A673 (cell line): ENCODE data around the gene ZNF362.

Experiments
- CTCF ChIP-seq: fragments of 300-800, 200-600 bp; sonication (generic); conservative IDR thresholded peaks from 2 replicates; pipeline ENCODE4 v1.5.1; 2017; ENCODE audit warnings: low read depth, mild to moderate bottlenecking, antibody characterized with exemption, low read length, moderate library complexity, mixed read lengths
- EZH2 ChIP-seq: fragments of 200-600 bp; sonication (generic); IDR thresholded peaks from 2 replicates; pipeline ENCODE4 v1.6.1; 2017; ENCODE audit warnings: borderline replicate concordance, low read depth, mild to moderate bottlenecking, mixed read lengths, antibody characterized with exemption, low read length; ENCODE audit not compliant: poor library complexity, severe bottlenecking

- no peak for TF ChIP-seq CTCF
- no peak for TF ChIP-seq EZH2
Measured at GRCh38 chr1:33346927-33347649, 90.8 kb downstream of the ZNF362 start.
